SHP77 (cell line): ENCODE measurements around the gene SAP130.

Experiments used
- DNase-seq, 2 experiments: peaks; one replicate each; lab custom pipeline; 2025; lab: John Stamatoyannopoulos, UW

The SAP130 gene

DNA sequence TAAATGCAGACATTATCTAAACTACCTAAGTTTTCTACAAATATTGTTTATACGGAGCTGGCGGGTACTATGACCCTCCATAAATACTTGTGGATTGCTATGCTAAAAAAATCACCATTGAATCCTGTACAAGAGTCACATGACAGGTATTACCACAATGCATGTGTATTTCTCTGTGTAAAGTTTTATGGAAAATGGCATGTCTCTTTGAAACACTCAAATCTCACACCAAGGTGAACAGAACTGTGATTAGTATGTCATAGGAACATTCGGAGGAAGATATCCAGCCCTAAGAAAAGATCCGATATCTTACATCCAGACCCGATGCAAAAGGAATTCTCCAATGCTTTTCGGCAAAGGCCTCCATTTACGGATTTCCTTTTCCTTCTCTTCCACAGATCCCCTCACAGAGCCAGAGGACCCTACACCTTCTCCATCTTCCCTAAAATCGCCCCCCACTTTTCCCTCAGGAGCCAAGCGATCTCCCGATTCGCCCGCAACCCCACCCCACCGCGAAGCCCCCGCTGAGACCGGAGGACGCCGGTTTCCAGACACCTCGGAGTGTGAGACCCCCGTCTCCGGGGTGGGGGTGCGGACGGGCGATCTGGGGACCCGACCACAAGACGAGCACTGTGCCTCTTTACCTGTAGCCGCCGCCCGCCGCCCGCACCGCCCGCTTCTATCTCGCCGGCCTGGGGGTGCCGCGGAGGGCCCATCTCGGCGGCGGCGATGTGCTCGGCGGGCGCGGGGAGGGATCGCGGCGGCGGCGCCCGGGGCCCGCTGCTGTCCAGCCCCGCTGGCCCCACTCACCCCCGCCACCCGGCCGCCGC is 1.2 kb downstream of the SAP130 start:
- no peak for DNase-seq

- no peak for DNase-seq
Measured at GRCh38 chr2:128024816-128025215, 3.0 kb downstream of the SAP130 start.

- DNase-seq = no peak
Measured at GRCh38 chr2:128017561-128017960, 10.3 kb downstream of the SAP130 start.

DNA sequence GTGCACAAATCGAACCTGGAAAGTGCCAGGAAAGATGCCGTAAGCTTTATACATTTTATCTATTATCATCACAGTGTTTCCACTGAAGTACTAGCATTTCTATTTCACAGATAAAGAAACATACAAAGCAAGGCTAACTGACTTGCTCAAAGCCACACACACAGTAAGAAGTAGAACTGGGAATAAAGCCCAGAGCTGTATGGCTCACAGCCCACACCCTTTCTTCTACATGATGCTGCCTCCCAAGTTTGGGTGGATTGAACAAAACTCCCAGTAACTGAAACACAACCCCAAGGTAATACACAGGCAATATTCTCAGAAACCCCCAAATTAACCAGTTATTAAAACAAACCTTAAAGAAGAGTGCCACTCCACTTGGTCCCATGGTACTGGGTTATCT is 11.2 kb downstream of the SAP130 start:
- DNase-seq = no peak

DNA sequence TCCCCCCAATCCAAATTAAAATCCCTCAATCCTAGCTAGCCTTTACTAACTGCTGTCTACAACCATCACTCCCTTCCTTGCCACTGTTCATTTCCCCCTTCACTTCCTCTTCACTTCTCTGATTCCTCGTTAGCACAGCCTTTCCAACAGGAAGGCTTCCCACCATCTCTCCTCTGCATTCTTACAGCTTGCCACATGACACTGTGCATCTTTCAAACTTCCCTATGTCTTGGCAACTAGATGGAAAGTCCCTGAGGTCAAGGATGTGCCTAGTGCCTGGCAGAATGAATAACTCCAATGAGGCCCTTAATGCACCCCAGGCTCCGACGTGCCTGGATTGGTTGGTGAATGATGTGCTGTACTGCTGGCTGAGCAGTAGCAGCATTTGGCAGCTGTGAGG is 15.2 kb downstream of the SAP130 start:
- DNase-seq = no peak

DNA sequence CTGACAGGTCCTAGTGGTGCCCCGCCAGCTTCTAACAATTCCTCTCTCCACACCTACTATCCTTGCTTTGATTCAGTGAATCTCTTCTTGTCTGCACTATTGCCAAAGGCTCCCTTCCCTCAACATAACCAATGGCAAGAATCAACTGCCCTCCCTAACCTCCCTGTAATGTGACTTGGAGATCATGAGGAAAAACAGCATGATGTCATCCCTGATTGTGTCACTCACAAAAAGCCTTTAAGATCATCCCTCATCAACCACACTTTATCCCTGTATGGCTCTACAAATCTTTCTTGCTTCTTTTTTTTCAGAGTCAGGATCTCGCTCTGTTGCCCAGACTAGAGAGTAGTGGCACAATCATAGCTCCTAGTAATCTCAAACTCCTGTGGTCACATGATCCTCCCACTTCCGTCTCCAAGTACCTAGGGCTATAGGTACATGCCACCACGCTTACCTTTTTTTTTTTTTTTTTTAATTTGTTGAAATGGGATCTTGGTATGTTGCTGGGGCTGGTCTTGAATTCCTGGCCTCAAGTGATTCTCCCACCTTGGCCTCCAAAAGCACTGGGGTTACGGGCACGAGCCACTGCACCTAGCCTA is 19.7 kb downstream of the SAP130 start:
- no peak for DNase-seq

DNA sequence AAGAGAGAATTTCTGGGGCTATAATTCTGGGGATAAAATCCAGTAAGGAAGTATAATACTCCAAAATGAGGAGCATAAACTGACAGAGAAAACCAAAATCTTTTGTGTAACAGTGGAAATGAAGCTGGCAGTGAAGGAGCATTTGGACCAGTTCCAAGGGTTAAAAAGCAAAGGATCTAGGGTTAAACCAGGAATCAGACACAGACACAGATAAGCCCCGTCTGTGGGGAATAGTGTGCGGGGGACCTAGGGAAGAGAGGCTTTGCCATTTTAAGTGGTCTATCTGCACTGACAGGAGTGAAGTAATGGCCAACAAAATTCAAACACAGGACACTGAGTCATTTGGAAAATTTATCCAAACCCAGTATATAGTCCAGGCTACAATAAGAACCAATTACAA is 23.4 kb downstream of the SAP130 start:
- no peak for DNase-seq

GRCh38 chr2:128003463-128003862 is 24.4 kb downstream of the SAP130 start:
- DNase-seq = no peak

- no peak for DNase-seq
Measured at GRCh38 chr2:127996160-127996559, 31.7 kb downstream of the SAP130 start.

DNA sequence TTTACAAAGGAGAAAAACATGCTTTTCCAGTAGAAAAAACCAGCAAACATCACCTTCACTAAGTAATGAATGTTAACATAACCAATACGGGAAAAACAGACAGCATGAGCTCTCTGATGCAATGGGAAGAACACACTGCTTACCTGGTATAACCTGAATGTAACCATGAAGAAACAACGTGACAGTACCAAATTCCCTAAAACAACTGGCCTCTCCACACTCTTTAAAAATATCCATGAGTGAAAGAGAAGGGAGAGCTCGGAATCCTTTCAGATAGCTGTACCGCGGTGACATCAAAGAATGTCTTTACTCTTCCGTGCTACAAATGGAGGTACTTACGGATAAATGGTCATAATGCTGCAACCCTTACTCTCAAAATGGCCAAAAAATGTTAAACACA is 32.1 kb downstream of the SAP130 start:
- no peak for DNase-seq

DNA sequence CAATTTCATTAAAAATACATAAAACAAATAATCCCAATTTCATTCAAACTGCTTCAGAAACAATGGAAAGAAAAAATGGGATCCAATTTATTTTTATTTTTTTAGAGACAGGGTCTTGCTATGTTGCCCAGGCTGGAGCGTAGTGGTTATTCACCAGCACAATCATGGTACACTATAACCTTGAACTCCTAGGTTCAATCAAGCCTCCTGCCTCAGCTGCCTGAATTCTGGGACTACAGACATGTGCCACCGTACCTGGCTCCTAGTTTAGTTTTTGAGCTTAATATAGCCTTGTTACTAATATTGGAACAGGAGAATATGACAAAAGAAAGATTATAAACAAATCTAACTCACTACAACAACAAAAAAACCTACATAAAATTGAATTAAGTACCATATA is 34.2 kb downstream of the SAP130 start:
- DNase-seq = no peak

DNA sequence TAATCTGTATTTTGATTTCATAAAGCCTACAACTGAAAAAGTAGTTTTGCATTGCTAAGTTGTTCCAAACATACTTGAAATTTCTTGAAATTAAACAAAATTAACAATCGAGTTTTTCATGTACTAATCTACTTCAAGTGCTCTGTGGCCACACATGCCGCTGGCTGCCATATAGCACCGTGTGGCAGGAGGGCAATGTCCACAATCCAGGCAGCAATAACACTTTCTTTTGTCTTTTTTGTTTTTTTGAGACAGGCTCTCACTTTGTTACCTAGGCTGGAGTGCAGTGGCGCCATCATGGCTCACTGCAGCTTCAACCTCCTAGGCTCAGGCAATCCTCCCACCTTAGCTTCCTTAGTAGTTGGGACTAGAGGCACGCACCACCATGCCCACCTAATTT is 36.1 kb downstream of the SAP130 start:
- no peak for DNase-seq

GRCh38 chr2:127986548-127987079 is 41.2 kb downstream of the SAP130 start:
- DNase-seq = no peak

DNA sequence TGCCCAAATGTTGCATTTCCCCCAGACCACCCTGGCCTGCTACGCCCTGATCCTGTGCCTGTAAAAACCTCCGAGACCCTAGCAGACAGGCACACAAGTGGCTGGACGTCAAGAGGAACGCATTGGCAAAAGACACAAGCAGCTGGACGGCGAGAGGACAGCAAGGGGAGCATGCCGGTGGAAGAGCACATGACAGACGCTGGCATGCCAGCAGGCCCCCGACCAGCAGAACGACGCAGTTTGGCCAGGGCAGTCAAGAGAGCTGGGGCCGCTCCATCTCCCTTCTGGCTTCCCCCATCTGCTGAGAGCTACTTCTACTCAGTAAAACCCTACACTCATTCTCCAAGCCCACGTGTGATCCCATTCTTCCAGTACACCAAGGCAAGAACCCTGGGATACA is 42.1 kb downstream of the SAP130 start:
- no peak for DNase-seq

DNA sequence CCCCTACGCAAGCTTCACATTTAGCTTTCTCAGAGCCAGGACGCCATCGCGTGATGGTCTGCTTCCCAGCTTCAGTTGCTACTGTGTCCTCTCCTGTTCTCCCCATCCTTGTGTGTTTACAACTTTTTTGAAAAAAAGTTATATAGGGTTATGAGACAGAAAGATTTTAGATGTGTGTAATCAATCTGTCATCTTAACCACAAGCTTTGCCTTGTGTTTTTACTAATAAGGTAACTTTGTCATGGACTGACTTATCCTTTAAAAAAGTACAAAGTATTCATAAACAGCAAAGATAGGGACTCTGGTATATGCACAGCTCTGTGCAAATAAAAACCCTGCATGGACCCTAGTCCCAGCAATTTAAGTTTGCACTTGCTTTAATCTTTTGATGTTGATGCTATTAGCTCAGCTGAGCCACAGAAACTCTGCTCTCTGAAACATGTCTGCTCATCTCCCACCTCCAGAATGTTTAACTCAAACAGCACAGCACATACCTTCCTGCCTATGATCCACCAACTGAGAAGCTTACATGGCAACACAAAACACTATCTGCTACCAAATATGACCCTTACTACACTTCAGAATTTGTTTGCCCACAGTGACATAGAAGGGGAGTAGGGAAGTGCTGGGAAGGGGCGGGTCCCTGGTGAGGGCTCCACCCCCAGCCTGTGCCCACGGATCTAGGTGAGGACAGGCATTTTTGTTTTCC is 42.7 kb downstream of the SAP130 start:
- DNase-seq = no peak

DNA sequence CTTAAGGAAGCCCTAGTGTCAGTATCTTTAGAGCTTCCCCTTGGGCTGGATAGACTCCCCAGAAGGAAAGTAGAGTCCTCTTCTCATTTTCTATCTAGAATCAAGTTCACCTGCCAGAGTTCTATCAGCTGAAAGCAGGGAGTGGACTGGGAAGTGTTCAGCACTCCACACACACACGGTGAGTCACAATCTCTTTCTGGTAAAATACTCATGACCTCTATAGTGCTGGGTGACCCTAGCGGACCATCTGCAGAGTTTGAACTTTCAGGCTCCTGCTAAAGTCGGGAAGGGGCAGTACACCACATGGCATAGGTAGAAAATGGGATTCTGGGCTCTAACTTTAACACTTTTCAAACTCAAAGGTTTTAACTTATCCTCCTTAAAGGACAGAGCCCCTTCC is 43.3 kb downstream of the SAP130 start:
- no peak for DNase-seq

- DNase-seq = no peak
Measured at GRCh38 chr2:127969446-127969845, 58.4 kb downstream of the SAP130 start.

DNA sequence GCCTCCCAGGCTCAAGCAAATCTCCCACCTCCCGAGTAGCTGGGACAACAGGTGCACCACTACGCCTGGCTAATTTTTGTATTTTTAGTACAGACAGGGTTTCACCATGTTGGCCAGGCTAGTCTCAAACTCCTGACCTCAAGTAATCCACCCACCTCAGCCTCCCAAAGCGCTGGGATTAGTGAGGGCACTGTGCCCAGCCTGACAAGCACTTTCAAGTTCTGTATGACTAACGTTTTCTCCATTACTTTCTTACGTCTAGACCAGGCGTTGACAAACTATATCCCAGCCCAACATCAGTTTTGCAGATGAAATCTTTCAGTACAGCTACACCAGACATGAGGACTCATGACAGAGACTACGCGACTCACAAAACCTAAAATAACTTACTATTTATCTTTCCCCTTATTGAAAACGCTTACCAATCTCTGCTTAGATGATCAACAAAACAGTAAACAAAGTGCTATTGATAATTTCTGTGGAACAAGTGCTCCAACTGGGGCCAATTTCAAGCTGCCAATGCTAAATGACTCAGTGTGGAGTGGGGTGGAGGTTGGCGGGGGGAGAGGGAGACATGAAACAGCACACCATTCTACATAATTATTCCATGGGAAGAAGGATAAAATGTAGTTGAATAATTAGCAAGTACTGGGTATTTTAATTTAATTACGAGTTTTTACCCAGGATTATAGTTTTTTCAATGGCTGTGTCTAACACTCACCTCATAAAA is 59.1 kb downstream of the SAP130 start:
- no peak for DNase-seq

GRCh38 chr2:127961729-127962128 is 66.1 kb downstream of the SAP130 start:
- no peak for DNase-seq

DNA sequence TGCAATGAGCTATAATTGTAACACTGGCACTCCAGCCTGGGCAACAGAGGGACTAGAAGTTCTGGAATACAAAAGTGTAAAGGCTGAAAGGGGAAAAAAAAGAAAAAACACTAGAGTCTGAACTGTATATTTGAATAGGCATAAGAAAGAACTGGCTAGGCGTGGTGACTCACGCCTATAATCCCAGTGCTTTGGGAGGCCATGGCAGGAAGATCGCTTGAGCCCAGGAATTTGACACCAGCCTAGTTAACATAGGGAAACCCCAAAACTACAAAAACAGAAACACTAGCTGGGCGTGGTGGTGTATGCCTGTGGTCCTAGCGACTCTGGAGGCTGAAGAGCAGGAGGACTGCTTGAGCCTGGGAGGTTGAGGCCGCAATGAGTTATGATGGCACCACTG is 70.6 kb downstream of the SAP130 start:
- DNase-seq = no peak

- no peak for DNase-seq
Measured at GRCh38 chr2:127954857-127955256, 73.0 kb downstream of the SAP130 start.

DNA sequence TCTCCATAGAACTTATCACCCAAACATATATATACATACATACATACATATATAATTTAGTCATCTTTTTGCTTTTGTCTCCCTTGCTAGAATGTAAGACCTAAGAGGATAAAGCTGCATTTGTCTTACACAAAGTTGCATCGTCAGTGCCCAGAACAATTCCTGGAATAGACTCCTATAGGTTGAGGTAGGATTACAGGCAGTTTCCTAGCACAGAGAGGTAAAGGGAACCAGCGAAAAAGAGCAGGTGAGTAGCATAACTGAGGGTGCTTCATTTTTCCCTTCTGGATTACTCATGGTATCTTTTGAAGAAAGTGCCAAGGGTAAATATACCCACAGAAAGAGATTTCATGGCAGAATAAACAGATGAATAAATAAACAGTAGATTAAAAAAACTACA is 74.0 kb downstream of the SAP130 start:
- no peak for DNase-seq
